ENCODE data around the gene RNASE7.

GRCh38 chr14:21042918-21043317, 756 bp downstream of the RNASE7 start:
- no peak for TF ChIP-seq ZNF777 (tag by site-specific recombination; IDR thresholded peaks at IDR 0.05; ENCODE audit: borderline replicate concordance)
- TF ChIP-seq, protein P1, sequence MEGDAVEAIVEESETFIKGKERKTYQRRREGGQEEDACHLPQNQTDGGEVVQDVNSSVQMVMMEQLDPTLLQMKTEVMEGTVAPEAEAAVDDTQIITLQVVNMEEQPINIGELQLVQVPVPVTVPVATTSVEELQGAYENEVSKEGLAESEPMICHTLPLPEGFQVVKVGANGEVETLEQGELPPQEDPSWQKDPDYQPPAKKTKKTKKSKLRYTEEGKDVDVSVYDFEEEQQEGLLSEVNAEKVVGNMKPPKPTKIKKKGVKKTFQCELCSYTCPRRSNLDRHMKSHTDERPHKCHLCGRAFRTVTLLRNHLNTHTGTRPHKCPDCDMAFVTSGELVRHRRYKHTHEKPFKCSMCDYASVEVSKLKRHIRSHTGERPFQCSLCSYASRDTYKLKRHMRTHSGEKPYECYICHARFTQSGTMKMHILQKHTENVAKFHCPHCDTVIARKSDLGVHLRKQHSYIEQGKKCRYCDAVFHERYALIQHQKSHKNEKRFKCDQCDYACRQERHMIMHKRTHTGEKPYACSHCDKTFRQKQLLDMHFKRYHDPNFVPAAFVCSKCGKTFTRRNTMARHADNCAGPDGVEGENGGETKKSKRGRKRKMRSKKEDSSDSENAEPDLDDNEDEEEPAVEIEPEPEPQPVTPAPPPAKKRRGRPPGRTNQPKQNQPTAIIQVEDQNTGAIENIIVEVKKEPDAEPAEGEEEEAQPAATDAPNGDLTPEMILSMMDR (tag by site-specific recombination; IDR thresholded peaks at IDR 0.05) = no peak
- no peak for TF ChIP-seq ZSCAN30 (tag by site-specific recombination; IDR thresholded peaks at IDR 0.05)

All from HEK293 (cell line).